Eye (tissue), 1 donor: ENCODE measurements around the gene EPHA1.
"Not testable (repeated sequence)": the region's sequence is repeated elsewhere in the genome, so short reads cannot be mapped to it uniquely, and the experiment has no call there.

Experiments
- DNase-seq: peaks from one replicate; pipeline ENCODE4 v3.0.0-alpha.2; 2015

The EPHA1 gene

GRCh38 chr7:143401265-143401664, 7.4 kb downstream of the EPHA1 start:
- DNase-seq: no peak

- DNase-seq: no peak
Observed at GRCh38 chr7:143399642-143400041, 9.0 kb downstream of the EPHA1 start.

GRCh38 chr7:143399151-143399550, 9.5 kb downstream of the EPHA1 start:
- no peak for DNase-seq

- DNase-seq: no peak
Observed at GRCh38 chr7:143398616-143399015, 10.0 kb downstream of the EPHA1 start.

- DNase-seq: no peak
Observed at GRCh38 chr7:143397710-143398530, 10.7 kb downstream of the EPHA1 start.

- DNase-seq: no peak
Observed at GRCh38 chr7:143396625-143397556, 11.8 kb downstream of the EPHA1 start.

GRCh38 chr7:143396182-143396581, 12.5 kb downstream of the EPHA1 start:
- no peak for DNase-seq

GRCh38 chr7:143395187-143396149, 13.2 kb downstream of the EPHA1 start:
- no peak for DNase-seq

GRCh38 chr7:143394777-143395176, 13.9 kb downstream of the EPHA1 start:
- no peak for DNase-seq

GRCh38 chr7:143394068-143394467, 14.6 kb downstream of the EPHA1 start:
- no peak for DNase-seq

- no peak for DNase-seq
Observed at GRCh38 chr7:143393267-143394041, 15.2 kb downstream of the EPHA1 start.

- no peak for DNase-seq
Observed at GRCh38 chr7:143392875-143393266, 15.8 kb downstream of the EPHA1 start.

GRCh38 chr7:143392427-143392826, 16.2 kb downstream of the EPHA1 start:
- not testable (repeated sequence) for DNase-seq

GRCh38 chr7:143391462-143392404, 16.9 kb downstream of the EPHA1 start:
- DNase-seq: no peak

GRCh38 chr7:143390773-143391317, 17.8 kb downstream of the EPHA1 start:
- DNase-seq: no peak

GRCh38 chr7:143390104-143390772, 18.4 kb downstream of the EPHA1 start:
- DNase-seq: no peak

GRCh38 chr7:143389316-143390103, 19.1 kb downstream of the EPHA1 start:
- no peak for DNase-seq

GRCh38 chr7:143388491-143389101, 20.1 kb downstream of the EPHA1 start:
- no peak for DNase-seq
